DOHH2 (cell line): Measurements from ENCODE around the gene OSBPL9.

Experiments used
- H3F3A ChIP-seq: fragments of 200-600 bp; sonication (generic), shearing (Covaris generic); 2 replicates; pipeline ENCODE4 v1.6.0; 2016; ENCODE audit warnings: antibody characterized with exemption, mild to moderate bottlenecking; ENCODE audit not compliant: control insufficient read depth, insufficient read depth
- H3K27ac ChIP-seq: fragments of 200-600 bp; sonication (generic); 2 replicates; pipeline ENCODE4 v1.5.1; 2014; ENCODE audit warnings: low read depth, mild to moderate bottlenecking, low read length, moderate library complexity
- H3K27me3 ChIP-seq: fragments of 200-600 bp; sonication (generic); 2 replicates; pipeline ENCODE4 v1.6.1; 2014; ENCODE audit warnings: mild to moderate bottlenecking, low read length, mixed read lengths; ENCODE audit not compliant: control insufficient read depth
- H3K36me3 ChIP-seq: fragments of 200-600 bp; sonication (generic); 2 replicates; pipeline ENCODE4 v1.6.1; 2014; ENCODE audit warnings: mild to moderate bottlenecking, low read length, moderate library complexity, mixed read lengths; ENCODE audit not compliant: control insufficient read depth
- H3K4me1 ChIP-seq: fragments of 200-600 bp; sonication (generic); 2 replicates; pipeline ENCODE4 v1.6.1; 2014; ENCODE audit warnings: mild to moderate bottlenecking, low read length, mixed read lengths; ENCODE audit not compliant: control insufficient read depth
- H3K4me2 ChIP-seq: fragments of 200-600 bp; sonication (generic); 2 replicates; pipeline ENCODE4 v1.6.0; 2014; ENCODE audit warnings: mild to moderate bottlenecking, low read length, moderate library complexity
- H3K4me3 ChIP-seq: fragments of 200-600 bp; sonication (generic); 2 replicates; pipeline ENCODE4 v1.5.1; 2014; ENCODE audit warnings: mild to moderate bottlenecking, low read length, mixed read lengths
- H3K79me2 ChIP-seq: fragments of 200-600 bp; sonication (generic); 2 replicates; pipeline ENCODE4 v1.6.1; 2014; ENCODE audit warnings: mild to moderate bottlenecking, low read length, mixed read lengths; ENCODE audit not compliant: control insufficient read depth
- H3K9me2 ChIP-seq: fragments of 200-600 bp; sonication (generic); replicated peaks from 2 replicates; pipeline ENCODE4 v1.6.1; 2014; ENCODE audit warnings: mild to moderate bottlenecking, low read length, mixed read lengths; ENCODE audit not compliant: control insufficient read depth
- H3K9me3 ChIP-seq: fragments of 200-600 bp; sonication (generic); 2 replicates; pipeline ENCODE4 v1.6.1; 2014; ENCODE audit warnings: antibody characterized with exemption, low read length, mixed read lengths; ENCODE audit not compliant: control insufficient read depth, insufficient read depth
- H4K20me1 ChIP-seq: fragments of 200-600 bp; sonication (generic); 2 replicates; pipeline ENCODE4 v1.6.0; 2014; ENCODE audit warnings: low read depth, mild to moderate bottlenecking, antibody characterized with exemption, low read length, moderate library complexity; ENCODE audit not compliant: control insufficient read depth, insufficient read depth
- CTCF ChIP-seq: fragments of 200-600 bp; sonication (generic); IDR thresholded peaks from one replicate; pipeline ENCODE4 v1.5.1; 2014; ENCODE audit warnings: antibody characterized with exemption, mild to moderate bottlenecking, low read depth, low read length; ENCODE audit not compliant: poor library complexity, severe bottlenecking
- EZH2phosphoT487 ChIP-seq: fragments of 200-600 bp; sonication (generic); IDR thresholded peaks from 2 replicates; pipeline ENCODE4 v1.6.1; 2017; ENCODE audit warnings: borderline replicate concordance, mild to moderate bottlenecking, antibody characterized with exemption, low read length, moderate library complexity, mixed read lengths

The OSBPL9 gene

DNA sequence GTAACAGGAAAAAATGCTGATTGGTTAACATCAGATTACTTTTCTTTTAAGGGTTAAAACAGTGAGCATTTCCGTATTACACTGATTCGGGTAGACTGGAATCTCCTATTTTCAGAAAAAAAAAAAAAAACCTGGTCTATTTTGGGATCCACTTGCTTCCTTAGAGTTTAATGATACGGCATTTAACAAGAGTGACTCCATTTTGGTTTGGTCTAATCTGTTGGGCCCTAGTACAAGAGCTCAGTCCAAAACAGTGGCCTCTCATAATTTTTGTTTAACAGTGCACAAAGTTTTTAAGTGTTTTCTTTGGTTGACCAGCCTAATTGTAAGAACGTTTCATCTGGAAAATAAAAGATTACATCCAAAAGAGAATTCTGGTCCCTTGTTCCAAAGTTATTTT lies 141.4 kb downstream of the OSBPL9 start:
- Histone ChIP-seq H3K4me3 (no peak overlapping the region), H4K20me1 (no peaks in the 10 kb centered on the region; the same call in 1 of the 2 replicates), H3F3A (no peaks in the 10 kb centered on the region), H3K9me2 (no peaks in the 10 kb centered on the region), H3K27ac (no peak overlapping the region), H3K79me2 (no peaks in the 10 kb centered on the region), H3K4me1 (no peaks in the 10 kb centered on the region), H3K9me3 (no peaks in the 10 kb centered on the region), H3K36me3 (peaks cover 19% of the 10 kb centered on the region), H3K4me2 (no peak overlapping the region), H3K27me3 (no peaks in the 10 kb centered on the region)
- TF ChIP-seq CTCF: no peak
- TF ChIP-seq EZH2phosphoT487: no peak

GRCh38 chr1:51760872-51761271 lies 144.0 kb downstream of the OSBPL9 start:
- Histone ChIP-seq H3K9me2 (no peaks in the 10 kb centered on the region), H4K20me1 (no peaks in the 10 kb centered on the region; the same call in 1 of the 2 replicates), H3K27ac (no peak overlapping the region), H3K36me3 (peaks cover 21% of the 10 kb centered on the region), H3F3A (peaks cover 3% of the 10 kb centered on the region; the same call in 1 of the 2 replicates), H3K79me2 (no peaks in the 10 kb centered on the region), H3K4me1 (no peaks in the 10 kb centered on the region), H3K9me3 (no peaks in the 10 kb centered on the region), H3K27me3 (no peaks in the 10 kb centered on the region), H3K4me3 (no peak overlapping the region), H3K4me2 (no peak overlapping the region)
- no peak for TF ChIP-seq EZH2phosphoT487

GRCh38 chr1:51761351-51761750 lies 144.5 kb downstream of the OSBPL9 start:
- Histone ChIP-seq H3K79me2 (no peaks in the 10 kb centered on the region), H3K36me3 (peaks cover 26% of the 10 kb centered on the region), H3K9me3 (no peaks in the 10 kb centered on the region), H3K4me1 (no peaks in the 10 kb centered on the region), H4K20me1 (no peaks in the 10 kb centered on the region; the same call in 1 of the 2 replicates), H3F3A (peaks cover 6% of the 10 kb centered on the region; the same call in 1 of the 2 replicates), H3K4me3 (no peak overlapping the region), H3K9me2 (no peaks in the 10 kb centered on the region), H3K27me3 (no peaks in the 10 kb centered on the region), H3K27ac (no peak overlapping the region), H3K4me2 (no peak overlapping the region)
- no peak for TF ChIP-seq EZH2phosphoT487
- no peak for TF ChIP-seq CTCF

- Histone ChIP-seq H3K9me3 (no peaks in the 10 kb centered on the region), H3K36me3 (peaks cover 73% of the 10 kb centered on the region), H3K4me2 (no peak overlapping the region), H4K20me1 (no peaks in the 10 kb centered on the region), H3K27me3 (no peaks in the 10 kb centered on the region), H3K4me1 (no peaks in the 10 kb centered on the region), H3K4me3 (no peak overlapping the region), H3K79me2 (no peaks in the 10 kb centered on the region), H3K9me2 (no peaks in the 10 kb centered on the region), H3K27ac (no peak overlapping the region), H3F3A (peaks cover 10% of the 10 kb centered on the region; the same call in 1 of the 2 replicates)
- TF ChIP-seq EZH2phosphoT487: no peak
- TF ChIP-seq CTCF: peak; percentile 81
Measured at GRCh38 chr1:51768971-51769588, 152.2 kb downstream of the OSBPL9 start.
